NCI-H2227 (cell line): ENCODE data around the gene CAPN3.
"Not testable (repeated sequence)": the region's sequence is repeated elsewhere in the genome, so short reads cannot be mapped to it uniquely, and the experiment has no call there.

Experiments
- DNase-seq: peaks from one replicate; lab custom pipeline; 2025; ENCODE audit not compliant: unreplicated experiment; lab: John Stamatoyannopoulos, UW

CAPN3 gene

GRCh38 chr15:42359249-42359648 lies at the start of gene CAPN3:
TSS of gene CAPN3 (plus strand) at chr15:42359501. CDS start at chr15:42359806, 305 bp downstream.
- DNase-seq: no peak

- no peak for DNase-seq
Observed at GRCh38 chr15:42313463-42313862, 45.8 kb upstream of the CAPN3 start.

GRCh38 chr15:42314818-42315217 lies 44.5 kb upstream of the CAPN3 start:
- DNase-seq: no peak

DNA sequence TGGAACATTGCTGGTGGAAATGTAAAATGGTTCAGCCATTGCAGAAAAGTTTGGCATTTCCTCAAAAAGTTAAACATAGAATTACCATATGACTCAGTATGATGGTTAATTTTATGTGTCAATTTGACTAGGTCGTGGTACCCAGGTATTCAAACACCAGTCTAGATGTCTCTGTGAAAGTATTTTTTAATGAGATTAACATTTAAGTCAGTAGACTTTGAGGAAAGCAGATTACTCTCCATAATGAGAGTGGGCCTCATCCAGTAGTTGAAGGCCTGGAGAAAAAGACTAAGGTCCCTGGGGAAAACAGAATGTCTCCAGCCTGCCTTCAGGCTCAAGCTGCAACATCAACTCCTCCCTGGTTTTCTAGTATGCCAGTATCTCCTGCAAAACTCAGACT lies 43.8 kb upstream of the CAPN3 start:
- no peak for DNase-seq

DNA sequence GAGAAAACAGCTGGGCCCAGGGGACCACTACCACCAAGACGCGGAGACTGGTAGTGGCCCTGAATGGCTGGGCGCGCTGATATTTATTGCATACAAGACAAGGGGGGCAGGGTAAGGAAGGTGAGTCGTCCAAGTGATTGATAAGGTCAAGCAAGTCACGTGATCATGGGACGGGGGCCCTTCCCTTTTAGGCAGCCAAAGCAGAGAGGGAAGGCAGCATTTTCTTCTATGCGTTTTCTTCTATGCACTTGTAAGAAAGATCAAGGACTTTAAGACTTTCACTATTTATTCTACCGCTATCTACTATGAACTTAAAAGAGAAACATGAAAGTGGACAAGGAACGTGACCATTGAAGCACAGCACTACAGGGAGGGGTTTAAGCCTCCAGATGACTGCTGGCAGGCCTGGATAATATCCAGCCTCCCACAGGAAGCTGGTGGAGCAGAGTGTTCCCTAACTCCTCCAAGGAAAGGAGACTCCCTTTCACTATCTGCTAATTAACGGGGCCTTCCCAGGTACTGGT lies 43.0 kb upstream of the CAPN3 start:
- DNase-seq: not testable (repeated sequence)

DNA sequence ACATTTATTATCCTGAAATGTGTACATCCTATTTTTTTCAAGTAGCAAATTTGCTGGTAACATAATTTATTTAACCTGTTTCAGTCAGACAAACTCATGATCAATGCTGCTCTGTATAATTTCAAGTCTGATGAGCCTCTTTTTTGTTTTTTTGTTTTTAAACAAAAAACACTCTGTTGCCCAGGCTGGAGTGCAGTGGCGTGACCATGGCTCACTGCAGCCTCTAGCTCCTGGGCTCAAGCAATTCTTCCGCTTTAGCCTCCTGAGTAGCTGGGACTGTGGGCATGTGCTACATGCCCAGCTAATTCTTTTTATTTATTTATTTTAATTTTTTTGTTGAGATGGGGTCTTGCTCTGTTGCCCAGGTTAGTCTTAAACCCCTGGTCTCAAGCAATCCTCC lies 40.1 kb upstream of the CAPN3 start:
- DNase-seq: no peak

DNA sequence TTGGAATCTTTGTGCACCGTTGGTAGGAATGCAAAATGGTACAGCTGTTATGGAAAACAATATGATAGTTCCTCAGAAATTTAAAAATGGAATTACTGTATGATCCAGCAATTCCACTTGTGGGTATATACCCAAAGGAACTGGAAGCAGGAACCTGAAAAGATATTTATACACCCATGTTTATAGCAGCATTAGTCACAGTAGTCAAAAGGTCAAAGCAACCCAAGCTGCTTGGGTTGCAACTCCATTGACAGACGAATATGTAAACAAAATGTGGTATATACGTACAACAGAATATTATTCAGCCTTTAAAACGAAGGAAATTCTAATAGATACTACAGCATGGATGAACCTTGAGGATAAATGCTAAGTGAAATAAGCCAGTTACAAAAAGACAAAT lies 35.0 kb upstream of the CAPN3 start:
- no peak for DNase-seq

DNA sequence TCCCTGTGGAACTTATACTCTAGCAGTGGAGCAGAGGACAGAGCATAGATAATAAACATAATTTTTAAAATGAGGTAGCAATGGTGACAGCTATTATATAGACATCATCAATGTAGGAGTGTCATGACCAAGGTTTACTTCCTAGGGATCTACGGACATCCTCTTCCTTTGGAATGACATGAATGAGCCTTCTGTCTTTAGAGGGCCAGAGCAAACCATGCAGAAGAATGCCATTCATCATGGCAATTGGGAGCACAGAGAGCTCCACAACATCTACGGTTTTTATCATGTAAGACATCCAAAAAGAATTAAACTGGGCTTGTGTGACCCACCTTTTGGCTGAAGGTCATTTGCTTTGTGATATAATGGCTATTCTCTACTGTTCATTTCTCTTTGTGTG lies 30.1 kb upstream of the CAPN3 start:
- DNase-seq: no peak

- DNase-seq: no peak
Observed at GRCh38 chr15:42329992-42330391, 29.3 kb upstream of the CAPN3 start.

GRCh38 chr15:42331235-42331634 lies 28.1 kb upstream of the CAPN3 start:
- no peak for DNase-seq

DNA sequence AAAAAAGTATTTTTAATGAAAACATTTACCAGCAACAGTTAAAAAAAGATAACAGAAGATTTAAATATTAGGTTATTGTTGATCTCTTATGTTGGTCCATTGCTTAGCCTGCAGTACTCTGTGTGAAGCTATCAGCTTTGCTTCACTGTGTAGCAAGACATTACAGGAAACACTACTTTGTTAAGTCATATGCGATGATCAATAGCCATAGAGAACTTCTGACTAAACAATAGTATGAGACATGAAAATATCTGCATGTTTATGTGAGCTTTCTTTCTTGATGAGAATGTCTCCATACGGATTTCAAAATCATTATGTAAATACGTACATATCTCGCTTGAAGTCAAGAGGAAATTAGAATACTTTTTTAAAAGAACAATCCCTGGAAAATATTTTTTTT lies 27.0 kb upstream of the CAPN3 start:
- no peak for DNase-seq

- no peak for DNase-seq
Observed at GRCh38 chr15:42335074-42335473, 24.2 kb upstream of the CAPN3 start.

DNA sequence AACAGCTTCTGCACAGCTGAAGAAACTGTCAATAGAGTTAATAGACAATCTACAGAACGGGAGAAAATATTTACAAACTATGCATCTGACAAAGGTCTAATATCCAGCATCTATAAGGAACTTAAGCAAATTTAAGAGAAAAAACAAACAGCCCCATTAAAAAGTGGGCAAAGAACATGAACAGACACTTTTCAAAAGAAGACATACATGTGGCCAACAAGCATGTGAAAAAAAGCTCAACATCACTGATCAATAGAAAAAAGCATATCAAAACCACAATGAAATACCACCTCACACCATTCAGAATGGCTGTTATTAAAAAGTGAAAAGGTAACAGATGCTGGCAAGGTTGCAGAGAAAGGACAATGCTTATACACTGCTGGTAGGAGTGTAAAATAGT lies 22.7 kb upstream of the CAPN3 start:
- DNase-seq: not testable (repeated sequence)

- DNase-seq: not testable (repeated sequence)
Observed at GRCh38 chr15:42337104-42337503, 22.2 kb upstream of the CAPN3 start.

DNA sequence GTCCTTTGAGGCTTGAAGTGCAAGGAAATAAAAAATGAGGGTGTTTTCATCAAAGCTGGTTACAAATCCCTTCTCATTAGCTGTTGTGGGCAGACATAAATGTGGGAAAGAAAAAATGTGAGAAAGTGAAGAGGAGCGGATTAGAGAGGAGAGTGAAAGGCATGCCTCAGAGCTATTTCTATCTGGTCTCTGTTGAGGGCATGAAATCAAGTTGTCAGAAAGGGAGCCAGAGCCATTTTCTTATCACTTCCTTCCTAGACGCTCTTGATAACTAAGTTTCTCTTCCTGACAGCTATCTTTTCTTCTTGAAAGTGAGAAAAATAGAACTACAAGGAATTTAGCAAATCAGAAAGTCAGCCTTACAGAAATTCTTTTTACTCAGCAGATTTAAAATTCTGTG lies 20.8 kb upstream of the CAPN3 start:
- no peak for DNase-seq

GRCh38 chr15:42343596-42344232 lies 15.6 kb upstream of the CAPN3 start:
- no peak for DNase-seq

DNA sequence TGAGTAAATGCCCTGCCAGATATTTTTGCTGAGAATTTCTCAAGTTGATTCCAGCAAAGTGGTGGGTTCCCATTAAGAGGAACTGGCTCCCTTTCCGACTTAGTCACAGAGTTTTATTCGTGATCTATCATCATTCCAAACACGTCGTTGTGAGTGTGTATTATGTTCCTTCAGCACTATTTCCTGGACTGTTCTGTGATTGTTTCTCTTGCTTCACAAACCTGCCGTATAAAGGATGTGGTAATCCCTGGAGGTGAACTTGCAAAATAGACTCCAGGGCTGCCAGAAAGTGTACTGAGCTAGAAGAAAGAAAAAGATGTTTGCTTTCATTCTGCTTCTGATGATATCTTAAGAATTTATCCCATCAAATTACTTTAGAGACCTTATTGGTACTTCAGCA lies 14.5 kb upstream of the CAPN3 start:
- no peak for DNase-seq

- no peak for DNase-seq
Observed at GRCh38 chr15:42345504-42345903, 13.8 kb upstream of the CAPN3 start.

DNA sequence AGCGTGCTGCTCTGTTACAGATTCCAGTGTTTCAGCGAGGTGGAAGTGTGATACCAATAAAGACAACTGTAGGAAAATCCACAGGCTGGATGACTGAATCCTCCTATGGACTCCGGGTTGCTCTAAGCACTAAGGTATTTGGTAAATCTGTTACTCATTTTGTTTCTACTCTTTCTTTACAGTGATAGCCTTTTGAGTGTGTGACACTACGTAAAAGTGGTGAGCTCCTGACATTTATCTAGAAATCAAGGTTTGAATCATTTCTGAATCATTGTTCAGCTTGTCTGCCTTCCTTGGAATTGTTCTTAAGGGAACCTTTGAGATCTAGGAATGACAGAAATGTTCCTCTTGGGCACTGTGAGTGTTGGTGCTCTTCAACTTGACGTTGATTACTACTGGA lies 11.2 kb upstream of the CAPN3 start:
- no peak for DNase-seq

GRCh38 chr15:42349186-42349585 lies 10.1 kb upstream of the CAPN3 start:
- no peak for DNase-seq

DNA sequence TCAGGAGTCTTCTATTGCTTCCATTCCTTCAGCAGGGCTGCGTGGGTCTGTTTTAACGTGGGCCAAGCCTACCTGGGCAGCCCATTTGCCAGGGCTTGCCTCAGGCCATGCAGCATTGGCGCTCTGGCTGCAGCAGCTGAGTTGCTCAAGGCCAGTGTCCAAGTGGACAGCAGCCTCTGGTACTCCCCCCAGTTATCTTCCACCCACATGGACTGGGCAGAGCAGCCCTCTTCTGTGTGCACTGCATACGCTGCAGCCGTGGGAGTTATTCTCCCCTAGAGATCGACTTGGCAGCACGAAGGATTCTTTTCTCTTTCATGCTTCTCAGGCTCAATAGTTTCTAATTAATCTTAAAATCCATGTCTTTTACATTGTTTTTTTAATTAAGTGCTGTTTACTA lies 6.9 kb upstream of the CAPN3 start:
- DNase-seq: no peak

DNA sequence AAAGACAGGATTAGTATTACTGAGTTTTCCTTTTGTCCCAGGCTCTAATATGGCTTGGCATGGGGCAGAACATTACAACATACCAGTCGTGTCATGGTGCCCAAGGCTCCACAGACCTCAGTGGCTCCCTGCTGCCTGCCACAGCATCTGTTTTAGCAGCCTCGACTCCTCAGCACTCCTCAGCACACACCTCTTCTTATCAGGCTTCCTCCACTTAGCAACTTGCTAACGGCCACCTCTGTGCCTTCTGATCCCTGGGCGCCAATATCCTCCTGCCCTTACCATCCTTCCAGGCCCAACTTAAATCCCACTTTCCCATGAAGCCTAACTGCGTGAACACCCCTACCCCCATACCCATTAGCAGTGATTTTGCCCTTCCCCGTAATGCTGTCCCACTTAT lies 6.2 kb upstream of the CAPN3 start:
- no peak for DNase-seq

- DNase-seq: no peak
Observed at GRCh38 chr15:42354824-42355223, 4.5 kb upstream of the CAPN3 start.
